Measurements from ENCODE around the gene DLK1.

Gene DLK1

DNA sequence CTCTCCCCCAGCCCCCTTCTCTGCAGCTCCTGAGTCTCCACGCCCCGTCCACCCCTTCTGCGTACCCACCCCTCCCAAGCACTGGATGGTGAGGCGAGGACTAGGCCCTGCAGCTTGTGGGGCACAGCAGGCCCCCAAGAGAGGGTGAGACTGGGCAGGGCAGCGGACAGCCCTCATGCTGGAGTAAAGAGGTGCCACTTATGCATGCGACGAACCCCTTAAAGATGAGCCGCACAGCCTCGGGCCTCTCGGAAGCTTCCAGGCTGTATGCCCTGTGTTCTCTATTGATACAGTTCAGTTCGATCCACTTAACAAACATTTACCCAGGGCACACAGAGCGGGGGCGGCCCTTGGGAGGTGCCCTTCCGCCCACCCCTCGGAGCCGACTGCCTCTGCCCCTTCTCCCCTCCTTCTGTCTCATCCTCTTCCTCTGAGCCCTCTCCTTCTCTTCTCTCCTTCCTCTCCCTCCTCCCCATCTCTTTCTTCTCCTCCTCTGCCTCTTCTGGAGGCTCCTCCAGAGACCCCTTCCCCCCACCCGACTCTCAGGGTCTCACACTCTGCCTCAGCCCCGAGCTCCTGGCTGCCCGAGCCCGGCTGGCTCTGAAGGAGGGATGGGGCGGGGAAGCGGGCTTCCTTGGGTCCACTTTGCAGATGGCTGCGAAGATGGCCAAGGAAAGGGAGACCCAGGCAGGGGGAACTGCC is 32.7 kb upstream of the DLK1 start:
- no peak for DNase-seq

DNA sequence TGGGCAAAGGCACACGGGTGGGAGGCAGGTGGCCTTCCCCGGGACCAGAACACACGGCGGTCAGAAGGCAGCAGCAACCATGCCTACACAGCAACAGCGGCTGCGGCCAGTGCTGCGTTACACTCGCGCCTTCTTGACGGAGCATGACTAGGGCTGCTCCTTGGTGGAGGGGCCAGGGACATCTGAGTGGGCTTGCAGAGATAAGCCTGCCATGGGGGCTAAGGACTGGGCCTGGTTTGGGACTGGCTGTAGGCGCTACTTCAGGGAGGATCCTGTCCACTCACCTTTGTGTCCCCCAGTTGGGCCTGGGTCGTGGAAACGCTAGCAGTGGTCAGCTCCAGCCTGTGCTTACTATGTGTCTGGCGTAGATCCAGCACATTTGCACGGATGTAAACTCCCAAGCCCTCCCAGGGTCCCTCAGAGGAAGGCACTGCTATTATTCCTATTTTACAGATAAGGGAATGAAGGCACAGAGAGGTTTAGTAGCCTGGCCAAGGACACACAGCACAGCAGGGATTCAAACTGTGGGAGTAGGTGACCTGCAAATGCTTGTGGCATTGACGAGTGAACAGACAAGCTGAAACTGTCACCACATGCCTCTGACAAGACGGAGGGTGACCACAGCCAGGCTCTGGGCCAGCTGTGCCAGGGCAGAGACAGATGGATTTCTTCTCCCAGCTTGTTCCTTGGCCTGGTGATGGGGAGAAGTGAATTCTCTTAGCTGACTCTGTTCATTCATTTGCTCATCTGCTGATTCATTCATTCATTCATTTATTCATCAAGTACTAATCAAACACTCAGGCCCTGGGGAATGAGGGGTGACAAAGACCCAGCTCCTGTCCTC is 31.9 kb upstream of the DLK1 start:
- no peak for DNase-seq

DNA sequence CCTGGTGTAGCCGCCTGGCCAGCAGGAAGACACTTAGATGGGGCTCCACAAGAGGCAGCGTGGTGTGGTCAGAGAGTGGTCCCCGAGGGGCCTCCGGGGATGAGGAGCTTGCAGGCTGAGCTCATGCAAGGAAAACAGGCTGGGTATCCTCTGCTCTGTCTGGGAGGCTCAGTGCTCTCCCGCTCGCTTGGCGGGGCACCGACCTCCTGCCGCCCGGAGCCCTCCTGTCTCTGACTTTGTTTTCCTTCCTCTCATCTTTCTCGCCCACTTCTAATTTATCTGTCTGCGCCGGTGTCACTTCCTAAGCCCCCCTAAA is 31.3 kb upstream of the DLK1 start:
- no peak for DNase-seq

DNA sequence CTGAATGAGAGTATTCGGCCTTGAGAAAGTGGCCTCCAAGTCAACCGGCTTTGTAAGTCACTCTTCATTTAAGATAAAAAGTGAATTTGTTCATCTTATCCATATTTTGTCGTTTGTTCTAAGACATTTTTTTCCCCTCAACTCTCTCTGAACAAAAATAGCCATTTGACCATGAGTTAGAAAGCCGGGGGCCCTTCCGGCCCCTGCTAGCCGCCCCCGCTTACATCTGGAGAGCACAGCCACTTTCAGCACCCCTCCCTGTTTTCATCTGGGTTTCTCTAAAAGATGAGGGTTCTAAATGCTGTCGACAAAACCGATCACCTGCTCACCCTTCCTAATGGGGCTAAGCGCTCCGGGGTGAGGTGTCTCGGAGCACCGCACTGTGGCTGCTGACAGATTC is 30.7 kb upstream of the DLK1 start:
- no peak for DNase-seq

DNA sequence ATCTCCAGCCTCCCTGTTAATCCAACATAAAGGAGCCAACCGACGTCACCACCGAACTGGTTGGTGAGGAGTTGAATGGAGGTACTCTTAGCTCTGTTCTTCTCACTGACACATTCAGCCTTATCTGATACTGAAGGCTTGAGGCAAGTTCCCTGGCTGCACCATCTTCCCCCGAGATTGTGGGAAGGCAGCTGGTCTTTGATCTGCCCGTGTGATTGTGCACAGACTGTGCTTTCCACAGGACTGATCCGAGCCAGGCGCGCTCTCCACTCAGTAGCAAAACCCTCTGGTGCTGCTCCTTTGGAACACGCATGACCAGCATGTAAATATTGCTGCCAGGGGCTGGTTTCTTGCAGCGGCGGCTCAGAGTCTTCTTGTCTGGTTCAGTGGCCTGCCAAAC is 30.1 kb upstream of the DLK1 start:
- DNase-seq, result no peak

DNA sequence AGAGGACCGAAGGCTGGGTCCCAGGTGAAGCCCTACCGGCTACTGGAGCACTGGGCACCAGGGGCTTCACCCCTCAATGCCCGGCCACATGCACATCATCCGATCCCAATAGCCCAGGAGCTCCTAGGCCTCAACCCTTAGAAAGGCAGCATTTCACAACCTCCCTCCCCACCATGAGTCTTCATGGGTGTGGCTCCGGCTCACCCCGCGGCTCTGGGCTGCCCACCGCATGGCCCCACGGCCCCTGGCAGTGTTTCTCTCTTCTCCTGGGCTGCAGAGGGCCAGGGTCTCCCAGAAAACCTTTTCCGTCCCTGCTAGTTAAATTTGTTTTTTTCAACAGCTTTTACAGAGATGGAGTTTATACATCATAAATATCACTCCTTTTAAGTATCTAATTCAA is 28.6 kb upstream of the DLK1 start:
- no peak for DNase-seq

DNA sequence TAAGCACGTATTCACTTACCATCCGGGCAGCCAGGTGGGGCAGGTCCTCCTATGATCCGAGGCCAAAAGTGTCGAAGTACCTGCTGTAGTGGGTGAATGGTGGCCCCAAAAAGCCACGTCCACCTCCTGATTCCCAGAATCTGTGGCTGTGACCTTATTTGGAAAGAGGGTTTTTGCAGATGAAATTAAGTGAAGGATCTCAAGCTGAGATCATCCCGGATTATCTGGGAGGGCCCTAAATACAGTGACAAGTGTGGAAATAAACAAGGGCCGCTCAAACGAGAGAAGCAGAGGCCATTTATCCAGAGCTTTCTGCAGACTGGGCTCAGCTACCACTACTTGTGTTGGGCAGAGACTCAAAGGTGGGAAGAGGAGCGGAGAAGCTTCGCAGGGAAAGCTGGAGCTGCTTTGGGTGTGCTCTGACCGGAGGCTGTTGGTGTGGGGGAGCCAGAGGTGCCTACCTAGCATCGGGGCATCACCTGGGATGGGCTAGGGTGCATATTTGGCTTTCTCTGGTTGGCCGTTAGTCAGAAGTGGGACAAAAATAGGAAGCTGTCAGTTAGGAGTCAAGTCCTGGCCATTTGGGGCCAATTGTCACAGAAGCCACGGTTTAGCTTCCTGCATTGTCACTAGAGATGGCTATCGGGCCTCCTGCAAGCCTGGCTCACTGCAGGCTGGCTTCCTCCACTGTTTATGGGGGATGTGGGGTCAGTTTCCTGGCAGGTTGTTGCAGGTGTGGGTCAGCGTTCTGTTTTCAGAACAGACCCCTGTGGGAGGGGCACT is 27.8 kb upstream of the DLK1 start:
- no peak for DNase-seq

DNA sequence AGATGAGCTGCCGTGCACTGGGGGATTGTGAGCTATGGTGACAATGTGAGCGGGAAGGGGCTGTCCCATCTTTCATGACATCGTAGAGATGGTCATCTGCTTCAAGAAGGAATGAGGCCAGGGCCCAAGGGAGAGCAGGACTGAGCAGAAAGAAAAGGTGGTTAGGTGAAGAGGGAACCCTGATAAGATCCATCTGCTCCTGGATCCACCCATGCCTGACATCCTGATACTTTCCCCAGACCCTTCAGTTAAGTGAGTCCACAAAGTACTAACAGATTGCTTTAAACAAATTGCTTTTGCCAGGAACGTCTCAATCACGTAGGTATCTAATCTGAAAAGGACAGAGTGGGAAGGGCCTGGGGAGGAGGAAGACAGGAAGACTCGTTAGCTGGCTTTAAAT is 25.4 kb upstream of the DLK1 start:
- DNase-seq, result no peak

DNA sequence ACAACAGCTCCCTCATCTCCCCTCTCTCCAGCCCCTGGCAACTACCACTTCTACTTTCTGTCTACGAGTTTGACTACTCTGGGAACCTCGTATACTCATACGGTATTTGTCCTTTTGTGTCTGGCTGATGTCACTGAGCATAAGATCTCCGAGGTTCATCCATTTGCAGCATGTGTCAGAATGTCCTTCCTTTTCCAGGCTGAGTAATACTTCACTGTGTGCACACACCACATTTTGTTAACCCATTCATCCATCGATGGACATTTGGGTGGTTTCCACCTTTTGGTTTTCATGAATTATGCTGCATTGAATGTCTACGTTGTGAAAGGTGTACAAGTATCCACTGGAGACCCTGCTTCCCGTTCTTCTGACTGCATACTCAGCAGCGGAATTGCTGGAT is 24.1 kb upstream of the DLK1 start:
- no peak for DNase-seq

DNA sequence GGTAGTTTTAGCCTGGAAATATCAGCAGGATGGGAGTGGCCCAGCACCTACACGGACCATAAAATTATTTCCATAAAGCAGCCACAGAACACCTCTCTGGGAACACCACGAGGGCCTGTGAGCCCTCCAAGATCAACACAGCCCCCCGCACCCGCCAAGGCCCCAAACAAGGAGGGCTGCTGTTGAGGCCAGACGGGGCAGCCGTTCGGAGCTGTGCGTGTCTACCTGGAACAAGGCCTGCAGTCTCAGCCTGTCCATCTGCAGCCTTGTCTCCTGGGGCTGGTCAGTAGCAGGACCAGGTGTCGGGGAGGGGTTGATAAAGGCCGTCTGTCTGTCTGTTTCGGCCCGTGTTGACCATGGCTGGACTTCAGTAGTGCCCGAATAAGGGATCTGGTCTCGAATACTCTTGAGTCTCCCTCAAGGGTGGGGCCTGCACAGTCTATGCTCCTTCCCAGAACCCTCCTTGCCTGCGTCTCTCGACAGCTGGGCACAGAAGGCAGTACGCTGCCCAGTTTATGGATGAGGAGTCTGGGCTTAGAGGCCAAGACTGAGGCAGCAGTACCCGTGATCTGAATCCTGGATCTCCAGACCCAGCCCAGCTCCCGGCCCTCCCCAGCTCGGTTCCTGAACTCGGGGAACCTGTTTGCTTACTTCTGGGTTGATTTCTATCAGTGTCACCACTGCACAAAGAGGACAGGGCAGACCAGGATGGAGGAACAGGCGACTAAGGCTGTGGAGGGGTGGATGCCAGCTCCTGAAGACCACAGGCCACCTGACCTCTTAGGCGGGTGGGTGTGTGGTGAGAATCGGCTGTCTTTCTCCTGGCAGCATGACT is 23.1 kb upstream of the DLK1 start:
- DNase-seq, result no peak

DNA sequence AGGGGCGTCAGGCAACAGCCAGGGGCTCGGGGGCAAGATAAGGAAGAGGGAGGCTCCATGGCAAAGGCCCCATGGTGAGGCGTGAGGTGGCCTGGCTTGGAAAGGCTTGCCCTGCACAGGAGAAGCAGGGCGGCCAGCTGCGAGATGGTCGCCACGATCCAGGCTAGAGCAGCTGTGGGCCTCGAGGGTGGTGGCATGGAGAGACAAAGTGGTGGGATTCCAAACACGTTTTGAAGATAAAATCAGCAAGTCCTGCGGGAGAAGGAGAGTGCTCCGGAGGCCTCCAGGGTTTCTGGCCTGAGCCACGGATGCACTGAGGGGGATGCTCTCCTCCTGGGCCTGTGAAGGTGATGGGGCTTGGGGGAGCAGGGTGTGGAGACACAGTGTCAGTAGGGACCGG is 20.5 kb upstream of the DLK1 start:
- no peak for DNase-seq

DNA sequence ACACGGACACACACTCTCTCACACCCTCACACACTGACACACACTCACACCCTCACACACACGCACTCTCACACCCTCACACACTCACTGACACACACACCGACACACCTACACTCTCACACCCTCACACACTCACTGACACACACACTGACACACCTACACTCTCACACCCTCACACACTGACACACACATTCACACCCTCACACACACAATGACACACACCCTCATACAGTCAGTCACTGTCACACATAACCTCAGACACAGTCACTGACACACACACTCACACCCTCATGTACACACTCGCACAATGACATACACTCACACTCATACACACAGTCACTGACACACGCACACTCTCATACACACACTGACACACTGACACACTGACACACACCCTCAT is 19.8 kb upstream of the DLK1 start:
- no peak for DNase-seq

DNA sequence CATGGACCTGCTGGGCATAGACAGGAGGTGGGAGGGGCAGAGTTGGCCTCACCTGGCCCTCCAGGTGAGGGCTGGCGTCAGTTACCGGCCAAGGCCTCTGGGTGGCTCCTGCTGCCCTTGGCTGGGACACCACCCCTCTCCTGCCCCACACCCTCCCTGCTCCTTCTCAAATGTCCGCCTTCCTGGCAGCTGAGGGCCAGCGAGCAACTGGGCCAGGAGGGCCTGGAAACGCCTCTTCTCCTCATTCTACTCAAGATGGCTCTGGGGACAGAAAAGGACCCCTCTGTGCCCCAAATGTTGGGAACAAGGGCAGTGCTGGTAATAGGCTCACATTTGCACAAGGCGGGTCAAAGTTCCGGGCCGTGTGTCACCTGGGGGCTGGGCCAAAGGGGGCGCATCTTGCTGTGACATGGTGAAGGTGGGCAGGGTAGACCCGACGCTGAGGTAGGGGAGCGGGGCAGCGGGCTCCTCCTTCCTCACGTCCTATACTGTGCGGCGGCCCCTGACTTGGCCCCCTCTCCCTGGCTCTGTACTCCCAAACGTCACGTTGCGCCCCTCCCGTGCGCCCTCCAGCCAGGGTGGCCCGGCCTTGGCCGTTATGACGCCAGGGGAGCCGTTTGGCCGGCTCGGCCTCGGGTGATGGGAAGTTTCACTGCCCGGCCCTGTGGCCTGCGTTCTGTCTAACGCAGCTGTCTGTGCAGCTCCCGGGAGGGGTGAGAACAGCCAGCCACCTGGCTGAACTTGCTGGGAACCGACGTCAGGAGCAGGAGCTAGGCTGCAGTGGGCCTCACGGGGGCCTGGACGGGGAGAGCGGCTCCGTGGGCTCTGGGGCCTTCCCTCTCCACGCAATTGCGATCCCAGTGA is 18.0 kb upstream of the DLK1 start:
- DNase-seq, result no peak

DNA sequence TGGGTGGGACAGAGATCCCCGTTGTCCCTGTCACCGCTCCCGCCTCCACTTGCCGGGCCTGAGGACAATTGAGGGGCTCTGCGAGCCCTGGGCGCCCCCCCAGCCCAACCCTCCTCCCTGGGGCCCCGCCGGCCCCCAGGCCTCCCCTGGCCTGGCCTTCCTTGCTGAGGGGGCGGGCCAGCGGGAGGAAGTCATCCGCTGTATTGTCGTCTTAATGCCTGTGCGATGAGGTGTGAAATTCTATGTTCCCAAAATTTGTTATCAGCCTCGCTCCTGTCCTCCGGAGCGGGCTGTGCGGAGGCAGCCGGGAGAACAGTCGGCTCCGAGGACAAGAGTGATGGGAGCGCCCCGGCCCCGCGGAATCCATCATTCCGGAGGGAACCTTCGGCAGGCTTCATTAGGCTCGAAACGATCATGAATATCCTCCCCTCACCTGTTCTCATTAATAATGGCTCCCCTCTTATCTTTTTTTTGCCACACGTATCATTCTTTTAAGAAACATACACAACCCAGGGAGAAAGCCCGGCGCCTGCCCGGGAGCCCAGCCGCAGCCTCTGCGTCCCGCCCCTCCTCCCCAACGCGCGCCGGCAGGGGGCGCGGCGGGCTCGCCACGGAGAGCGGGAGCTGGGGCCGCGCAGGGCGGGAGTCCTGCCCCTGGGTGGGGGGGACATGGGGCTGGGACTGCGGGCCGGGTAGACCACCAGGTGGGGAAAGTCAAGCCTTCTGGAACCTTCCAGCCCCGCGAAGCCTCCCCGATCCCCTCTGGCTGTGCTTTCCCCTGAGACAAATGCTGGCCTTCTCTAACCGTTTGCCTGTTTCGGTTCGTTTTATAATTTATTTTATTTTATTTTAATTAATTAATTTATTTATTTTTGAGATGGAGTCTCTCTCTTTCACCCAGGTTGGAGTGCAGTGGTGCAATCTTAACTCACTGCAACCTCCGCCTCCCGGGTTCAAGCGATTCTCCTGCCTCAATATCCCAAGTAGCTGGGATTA is 17.1 kb upstream of the DLK1 start:
- peak; percentile 14 to 74 (median 49) for DNase-seq

DNA sequence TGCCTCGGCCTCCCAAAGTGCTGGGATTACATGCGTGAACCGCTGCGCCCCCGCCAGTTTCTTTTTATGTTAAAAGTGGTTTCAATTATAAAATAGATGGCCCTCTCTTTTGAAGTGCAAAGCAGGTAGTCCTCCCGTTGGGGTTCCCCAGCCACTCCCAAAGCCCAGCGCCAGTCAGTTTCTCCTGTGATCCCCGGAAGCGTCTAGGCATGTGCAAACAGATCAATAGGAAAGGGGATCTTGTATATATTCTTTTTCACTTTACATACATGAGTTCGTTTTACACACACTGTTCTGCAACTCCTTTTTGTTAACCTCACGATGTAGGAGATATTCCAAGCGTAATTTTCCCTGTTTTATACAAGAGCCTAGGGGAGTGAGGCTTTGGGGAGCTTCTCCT is 16.3 kb upstream of the DLK1 start:
- no peak for DNase-seq

DNA sequence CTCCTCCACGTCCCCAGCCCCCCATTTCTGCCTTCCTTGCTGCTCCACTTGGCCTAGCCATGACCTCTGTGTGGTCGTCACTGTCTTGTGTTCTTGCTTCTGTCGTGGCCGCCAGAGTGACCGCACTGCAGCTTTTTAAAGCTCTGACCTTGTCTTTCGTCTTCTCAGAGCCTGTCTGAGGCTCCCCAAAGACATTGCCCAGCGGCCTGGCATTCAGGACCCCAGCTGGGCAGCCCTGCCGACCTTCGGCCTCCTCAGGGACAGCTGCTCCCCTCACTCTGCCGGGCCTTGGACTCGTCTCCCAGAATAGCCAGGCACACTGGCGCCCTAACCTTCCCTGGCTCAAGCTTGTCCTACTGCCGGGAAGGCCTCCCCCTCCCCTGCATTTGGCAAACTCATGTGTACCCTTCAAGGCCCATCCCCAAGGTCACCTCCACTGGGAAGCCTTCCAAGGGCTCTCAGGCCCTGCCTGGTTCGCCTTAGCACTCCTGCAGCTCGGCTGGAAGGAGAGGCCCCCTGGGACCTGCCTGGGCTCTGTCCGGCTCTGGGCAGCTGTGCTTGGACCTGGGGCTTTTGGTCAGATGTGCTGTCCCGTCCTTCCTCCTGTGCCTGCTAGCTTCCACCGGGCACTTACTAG is 15.7 kb upstream of the DLK1 start:
- DNase-seq, result no peak

DNA sequence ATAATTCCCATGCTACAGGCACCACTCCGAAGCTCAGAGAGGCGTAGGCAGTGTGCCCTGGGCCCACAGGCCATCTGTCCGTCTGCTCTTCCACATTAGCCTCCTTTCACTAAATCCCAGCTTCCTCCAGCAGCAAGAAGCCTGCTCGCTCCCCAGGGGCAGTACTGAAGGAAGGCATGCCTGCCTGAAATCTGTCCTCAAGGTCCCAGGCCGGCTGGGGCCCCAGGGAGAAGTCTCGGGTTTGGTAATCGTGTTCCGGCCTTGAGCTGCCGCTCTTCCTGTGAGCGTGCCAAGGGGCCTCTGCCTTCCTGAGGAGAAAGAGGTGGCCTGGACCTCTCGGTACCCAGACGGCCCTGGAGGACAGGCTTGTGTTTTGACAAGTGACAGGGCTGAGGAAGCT is 15.2 kb upstream of the DLK1 start:
- peak in 2 of 3 donors; percentile 39 to 43 for DNase-seq

DNA sequence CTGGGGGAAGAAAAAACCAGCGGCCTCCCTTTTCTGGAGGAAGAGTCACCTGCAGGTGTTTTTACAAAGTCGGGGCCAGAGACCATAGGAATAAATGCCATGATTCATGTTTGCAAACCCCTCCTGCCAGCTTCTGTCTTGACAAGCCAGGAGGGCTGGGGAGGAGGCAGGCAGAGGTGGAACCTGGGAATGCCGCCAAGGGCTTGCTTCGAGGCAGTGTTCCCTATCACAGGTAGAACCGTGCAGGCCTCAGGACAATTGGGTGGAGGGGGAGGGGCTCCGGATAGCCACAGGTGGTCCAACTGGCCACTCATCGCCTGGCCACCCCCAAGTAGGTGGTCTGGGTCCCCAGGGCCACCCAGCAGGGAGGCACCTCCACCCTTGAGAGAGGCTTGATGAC is 14.2 kb upstream of the DLK1 start:
- no peak for DNase-seq

DNA sequence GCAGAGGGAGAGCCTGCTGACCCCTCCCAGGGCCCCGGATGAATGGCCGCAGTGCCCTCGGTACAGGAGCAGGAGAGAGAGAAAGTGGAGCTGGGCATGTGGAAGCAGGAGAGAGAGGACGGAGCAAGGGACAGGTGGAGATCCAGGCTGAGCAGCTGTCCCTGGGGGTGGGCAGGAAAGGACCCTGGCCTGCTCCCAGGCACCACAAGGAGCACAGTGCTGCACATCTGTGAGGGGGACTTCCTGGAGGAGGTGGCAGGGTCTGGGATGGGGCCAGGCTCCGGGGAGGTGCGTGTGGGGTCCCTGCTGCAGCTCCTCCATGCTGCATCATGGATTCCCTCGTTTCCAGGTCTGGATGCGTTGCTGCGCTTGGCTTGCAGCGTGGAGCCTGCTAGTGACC is 13.0 kb upstream of the DLK1 start:
- DNase-seq, result no peak

DNA sequence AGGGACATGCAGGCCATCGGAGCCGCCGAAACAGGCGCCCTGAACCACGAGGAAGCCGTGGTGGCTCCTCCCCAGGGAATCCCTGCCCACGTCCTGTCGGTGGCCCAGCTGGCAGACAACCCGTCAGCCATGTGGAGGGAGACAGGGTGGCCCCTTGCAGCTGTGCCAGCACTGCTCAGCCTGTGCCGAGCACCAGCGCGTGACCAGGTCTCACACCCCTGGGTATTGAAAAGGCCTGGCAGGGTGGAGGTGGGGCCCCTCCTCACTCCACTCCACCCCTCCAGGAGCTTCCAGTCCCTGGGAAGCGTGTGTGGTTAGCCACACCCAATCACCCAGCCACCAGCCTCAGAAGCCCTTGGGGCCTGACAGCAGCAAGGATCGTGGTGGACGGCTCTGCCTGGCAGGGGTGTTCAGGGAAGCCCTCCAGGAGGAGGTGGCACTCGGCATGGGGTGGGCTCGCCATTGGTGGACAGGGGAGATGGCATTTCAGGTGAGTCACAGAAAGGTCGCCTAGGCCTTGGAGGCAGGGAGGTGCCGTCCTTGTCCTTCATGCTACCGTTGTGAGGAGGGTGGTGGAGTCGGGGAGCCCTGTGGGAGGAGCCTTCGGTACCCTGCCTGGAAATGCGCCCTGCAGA is 12.3 kb upstream of the DLK1 start:
- peak in 2 of 3 donors; percentile 21 to 46 for DNase-seq
